Mesangial cell (primary cell): ENCODE data around the gene PARD6B. TPM values are rescaled to one million over a fixed set of nuclear protein-coding genes. Genes with fewer than 3 reads are reported as not detected.

Source experiments
- total RNA-seq: library from RNA; depleted of rRNA; stranded (reverse); fragments of >200 nt; gene quantifications from 2 replicates; pipeline ENCODE4 v1.2.3, GENCODE V29; 2015

Gene PARD6B
- total RNA-seq, result 5.1 and 25.1 TPM in 2 replicates

GRCh38 chr20:50731055-50731929, at the start of gene PARD6B:
Gene PARD6B (plus strand): TSS chr20:50731580. CDS start chr20:50731787, 207 bp downstream.

GRCh38 chr20:50690650-50691572, 40.5 kb upstream of the PARD6B start, which contains the start of gene RIPOR3:
Gene RIPOR3 (minus strand): TSS chr20:50691542. CDS start chr20:50691128, 414 bp downstream.

GRCh38 chr20:50794846-50795634, 63.7 kb downstream of the PARD6B start, which contains the start of gene BCAS4:
Gene BCAS4 (plus strand): TSS chr20:50795061. CDS start chr20:50795084, 23 bp downstream.

Other genes starting within 250 kb of the PARD6B start
- 36.7 and 51.5 TPM in 2 replicates for gene PTPN1, start 221.2 kb upstream of the PARD6B start, total RNA-seq
- gene RIPOR3, start 40.0 kb upstream of the PARD6B start, total RNA-seq, result 0.33 and 0.63 TPM in 2 replicates
- 18.4 and 24.2 TPM in 2 replicates for gene BCAS4, start 63.5 kb downstream of the PARD6B start, total RNA-seq
- gene ADNP, start 199.9 kb downstream of the PARD6B start, total RNA-seq, result 25.7 and 42.6 TPM in 2 replicates
- gene DPM1, start 227.0 kb downstream of the PARD6B start, total RNA-seq, result 22.7 and 45.5 TPM in 2 replicates
- gene MOCS3, start 227.2 kb downstream of the PARD6B start, total RNA-seq, result 5.9 and 6.6 TPM in 2 replicates